SK-N-SH (cell line): ENCODE measurements around the gene DOK6.

Experiments used
- CTCF ChIP-seq: fragments of 200-600 bp; sonication (generic); IDR thresholded peaks from 2 replicates; pipeline ENCODE4 v1.6.1; 2017; ENCODE audit warnings: antibody characterized with exemption, mild to moderate bottlenecking, moderate library complexity
- PBX3 ChIP-seq: IDR thresholded peaks from 2 replicates; pipeline ENCODE4; 2012
- REST ChIP-seq: IDR thresholded peaks from 2 replicates; pipeline ENCODE4 v1.6.1; 2012; ENCODE audit warnings: mild to moderate bottlenecking, low read depth, low read length, moderate library complexity
- TCF12 ChIP-seq: IDR thresholded peaks from 2 replicates; pipeline ENCODE4 v1.4.0; 2012
- USF1 ChIP-seq: IDR thresholded peaks from 2 replicates; pipeline ENCODE4 v1.4.0; 2012; ENCODE audit warnings: low read depth, borderline replicate concordance
- YY1 ChIP-seq: IDR thresholded peaks from 2 replicates; pipeline ENCODE4 v1.4.0; 2012; ENCODE audit warnings: low read depth, mild to moderate bottlenecking

GRCh38 chr18:69647702-69648101 lies 247.0 kb downstream of the DOK6 start:
- no peak for TF ChIP-seq PBX3
- TF ChIP-seq CTCF = no peak
- no peak for TF ChIP-seq USF1
- TF ChIP-seq TCF12 = no peak
- TF ChIP-seq REST = no peak
- no peak for TF ChIP-seq YY1
